HepG2 (cell line): ENCODE measurements around the gene ARL2. TPM values are rescaled to one million over a fixed set of nuclear protein-coding genes. Genes with fewer than 3 reads are reported as not detected.

Experiments used
- AKAP8 ChIP-seq: sonication (generic); formaldehyde crosslinking; IDR thresholded peaks from 2 replicates; pipeline ENCODE4 v1.5.1; 2020; ENCODE audit warnings: mild to moderate bottlenecking, missing genetic modification reagents
- HNRNPL ChIP-seq: fragments of 200-400 bp; formaldehyde crosslinking; IDR thresholded peaks from 2 replicates; pipeline ENCODE4 v1.6.1; 2017; ENCODE audit warnings: mild to moderate bottlenecking, low read depth, low read length
- KLF12 ChIP-seq: sonication (generic); formaldehyde crosslinking; IDR thresholded peaks from 2 replicates; pipeline ENCODE4 v1.4.0; 2020; ENCODE audit warnings: missing genetic modification reagents, borderline replicate concordance
- MZF1 ChIP-seq: sonication (generic); formaldehyde crosslinking; IDR thresholded peaks from 2 replicates; pipeline ENCODE4 v1.8.1; 2023; ENCODE audit warnings: mild to moderate bottlenecking, missing genetic modification reagents, borderline replicate concordance
- RERE ChIP-seq: IDR thresholded peaks from 2 replicates; pipeline ENCODE4 v1.6.1; 2016; ENCODE audit warnings: low read depth, missing genetic modification reagents, missing compliant biosample characterization
- TAF15 ChIP-seq: fragments of 200-400 bp; formaldehyde crosslinking; IDR thresholded peaks from one replicate; pipeline ENCODE4 v1.6.1; 2018; ENCODE audit warnings: mild to moderate bottlenecking, low read depth, low read length; ENCODE audit not compliant: poor library complexity, severe bottlenecking
- TCF7L2 ChIP-seq: IDR thresholded peaks from 2 replicates; pipeline ENCODE4 v1.6.1; 2011; ENCODE audit warnings: mild to moderate bottlenecking, low read depth, low read length, moderate library complexity
- TOPORS ChIP-seq: sonication (generic); formaldehyde crosslinking; IDR thresholded peaks from 2 replicates; pipeline ENCODE4 v1.8.0; 2023; ENCODE audit warnings: mild to moderate bottlenecking, missing genetic modification reagents
- ZBTB20 ChIP-seq: sonication (generic); formaldehyde crosslinking; IDR thresholded peaks from 2 replicates; pipeline ENCODE4 v1.8.1; 2023; ENCODE audit warnings: missing genetic modification reagents, low read depth, mild to moderate bottlenecking, borderline replicate concordance
- ZFP62 ChIP-seq: sonication (generic); formaldehyde crosslinking; IDR thresholded peaks from 2 replicates; pipeline ENCODE4 v1.4.0; 2020; ENCODE audit warnings: missing genetic modification reagents
- ZNF367 ChIP-seq: sonication (generic); formaldehyde crosslinking; IDR thresholded peaks from 2 replicates; pipeline ENCODE4 v1.4.0; 2020; ENCODE audit warnings: missing genetic modification reagents, borderline replicate concordance
- ZNF414 ChIP-seq: sonication (generic); formaldehyde crosslinking; IDR thresholded peaks from 2 replicates; pipeline ENCODE4 v1.5.0; 2020; ENCODE audit warnings: missing genetic modification reagents
- ZNF557 ChIP-seq: sonication (generic); formaldehyde crosslinking; IDR thresholded peaks from 2 replicates; pipeline ENCODE4 v1.4.0; 2020; ENCODE audit warnings: missing genetic modification reagents
- ZNF572 ChIP-seq: sonication (generic); formaldehyde crosslinking; IDR thresholded peaks from 2 replicates; pipeline ENCODE4 v1.5.1; 2020; ENCODE audit warnings: mild to moderate bottlenecking, missing genetic modification reagents
- ZNF709 ChIP-seq: sonication (generic); formaldehyde crosslinking; IDR thresholded peaks from 2 replicates; pipeline ENCODE4 v1.5.0; 2020; ENCODE audit warnings: mild to moderate bottlenecking, missing genetic modification reagents
- ZNF749 ChIP-seq: sonication (generic); formaldehyde crosslinking; IDR thresholded peaks from 2 replicates; pipeline ENCODE4 v1.8.0; 2022; ENCODE audit warnings: mild to moderate bottlenecking, missing genetic modification reagents, moderate library complexity, borderline replicate concordance
- ZSCAN29 ChIP-seq: sonication (generic); formaldehyde crosslinking; conservative IDR thresholded peaks from 2 replicates; pipeline ENCODE4 v1.4.0; 2020; ENCODE audit warnings: mild to moderate bottlenecking, missing genetic modification reagents
- ZZZ3 ChIP-seq: sonication (generic); formaldehyde crosslinking; IDR thresholded peaks from 2 replicates; pipeline ENCODE4 v1.4.0; 2020; ENCODE audit warnings: missing genetic modification reagents, mild to moderate bottlenecking, borderline replicate concordance
- polyA plus RNA-seq, 8 experiments: library from polyadenylated mRNA; depleted of rRNA in 3 of 8; stranded (reverse) in 7 of 8; unstranded in 1 of 8; fragments of >200 nt; fragmentation: Illumina TruSeq in 4 of 8; extraction: Trizol in 4 of 8; gene quantifications; 2 replicates each; pipeline versions ENCODE4 v1.2.1 to v1.2.3, GENCODE V29; 2011 to 2016; ENCODE audit warnings: low read depth in 4 of 8, missing spikeins in 1 of 8, mixed read lengths in 1 of 8; ENCODE audit not compliant: insufficient read depth in 1 of 8
- total RNA-seq, 5 experiments: library from RNA; depleted of rRNA; stranded (reverse); fragments of >200 nt; fragmentation: Illumina TruSeq; extraction: Trizol; gene quantifications; 2 replicates each; pipeline ENCODE4 v1.2.3, GENCODE V29; 2016; ENCODE audit warnings: low read depth in 1 of 5
- TF ChIP-seq, protein P1 (sequence below): sonication (generic); formaldehyde crosslinking; conservative IDR thresholded peaks from 2 replicates; pipeline ENCODE4 v1.8.1; 2023; ENCODE audit warnings: missing genetic modification reagents
- TF ChIP-seq, protein P2 (sequence below): sonication (generic); formaldehyde crosslinking; IDR thresholded peaks from 2 replicates; pipeline ENCODE4 v1.8.0; 2022; ENCODE audit warnings: mild to moderate bottlenecking, missing genetic modification reagents; ENCODE audit not compliant: insufficient replicate concordance

ARL2 gene
- total and polyA plus RNA-seq, 2 of the 13 experiments (the other 11 are each of a cell fraction or from before 2014, with no cell fraction given): 82.9 to 84.4 TPM

- TF ChIP-seq RERE (no peak), HNRNPL (no peak), ZNF709 (no peak), ZNF367 (CRISPR knock-in tag) (no peak), ZNF557 (CRISPR knock-in tag) (no peak), KLF12 (CRISPR knock-in tag) (0 out of 2 replicates have a peak, but pooled peaks have one; percentile 48), ZNF572 (CRISPR knock-in tag) (no peak), ZFP62 (CRISPR knock-in tag) (no peak), ZZZ3 (no peak; the same call in 1 of the 2 replicates), ZSCAN29 (CRISPR knock-in tag) (0 out of 2 replicates have a peak, but pooled peaks have one; percentile 36), ZNF414 (CRISPR knock-in tag) (peak; percentile 56; the same call in 1 of the 2 replicates), TAF15 (no peak), MZF1 (CRISPR knock-in tag) (no peak), TCF7L2 (no peak), ZNF749 (CRISPR knock-in tag) (no peak), ZBTB20 (no peak), TOPORS (CRISPR knock-in tag) (peak; percentile 52; the same call in 1 of the 2 replicates), AKAP8 (CRISPR knock-in tag) (0 out of 2 replicates have a peak, but pooled peaks have one; percentile 12)
- TF ChIP-seq, protein P1, sequence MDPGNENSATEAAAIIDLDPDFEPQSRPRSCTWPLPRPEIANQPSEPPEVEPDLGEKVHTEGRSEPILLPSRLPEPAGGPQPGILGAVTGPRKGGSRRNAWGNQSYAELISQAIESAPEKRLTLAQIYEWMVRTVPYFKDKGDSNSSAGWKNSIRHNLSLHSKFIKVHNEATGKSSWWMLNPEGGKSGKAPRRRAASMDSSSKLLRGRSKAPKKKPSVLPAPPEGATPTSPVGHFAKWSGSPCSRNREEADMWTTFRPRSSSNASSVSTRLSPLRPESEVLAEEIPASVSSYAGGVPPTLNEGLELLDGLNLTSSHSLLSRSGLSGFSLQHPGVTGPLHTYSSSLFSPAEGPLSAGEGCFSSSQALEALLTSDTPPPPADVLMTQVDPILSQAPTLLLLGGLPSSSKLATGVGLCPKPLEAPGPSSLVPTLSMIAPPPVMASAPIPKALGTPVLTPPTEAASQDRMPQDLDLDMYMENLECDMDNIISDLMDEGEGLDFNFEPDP (CRISPR knock-in tag): no peak
- TF ChIP-seq, protein P2, sequence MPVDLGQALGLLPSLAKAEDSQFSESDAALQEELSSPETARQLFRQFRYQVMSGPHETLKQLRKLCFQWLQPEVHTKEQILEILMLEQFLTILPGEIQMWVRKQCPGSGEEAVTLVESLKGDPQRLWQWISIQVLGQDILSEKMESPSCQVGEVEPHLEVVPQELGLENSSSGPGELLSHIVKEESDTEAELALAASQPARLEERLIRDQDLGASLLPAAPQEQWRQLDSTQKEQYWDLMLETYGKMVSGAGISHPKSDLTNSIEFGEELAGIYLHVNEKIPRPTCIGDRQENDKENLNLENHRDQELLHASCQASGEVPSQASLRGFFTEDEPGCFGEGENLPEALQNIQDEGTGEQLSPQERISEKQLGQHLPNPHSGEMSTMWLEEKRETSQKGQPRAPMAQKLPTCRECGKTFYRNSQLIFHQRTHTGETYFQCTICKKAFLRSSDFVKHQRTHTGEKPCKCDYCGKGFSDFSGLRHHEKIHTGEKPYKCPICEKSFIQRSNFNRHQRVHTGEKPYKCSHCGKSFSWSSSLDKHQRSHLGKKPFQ (CRISPR knock-in tag): peak; percentile 89
Measured at GRCh38 chr11:65013888-65014725, at the start of gene ARL2 (continued).
